PC-9 (cell line): ENCODE data around the gene SNX27. TPM values are rescaled to one million over a fixed set of nuclear protein-coding genes. Genes with fewer than 3 reads are reported as not detected.

Source experiments
- BruUV-seq: library from RNA; stranded (reverse); fragments of 400-500 nt; replicated peaks from 2 replicates; lab custom pipeline; 2021; lab: Mats Ljungman, UMichigan
- CTCF ChIA-PET: fragments of 300-600 bp; sonication (Branson Sonifier 250); formaldehyde crosslinking; loops from one replicate; lab custom pipeline; 2022; ENCODE audit warnings: antibody characterized with exemption; lab: Charles Lee
- POLR2A ChIA-PET: fragments of 300-600 bp; sonication (Branson Sonifier 250); formaldehyde crosslinking; loops from one replicate; lab custom pipeline; 2022; ENCODE audit warnings: antibody characterized with exemption; ENCODE audit not compliant: unreplicated experiment; lab: Charles Lee
- DNase-seq, 2 experiments: peaks; one replicate each; pipeline versions ENCODE4 v3.0.0 to v3.0.0-alpha.2; 2015 to 2022; ENCODE audit warnings: mixed read lengths in 1 of 2
- H2AFZ ChIP-seq: fragments of 200-600 bp; sonication (generic); 2 replicates; pipeline ENCODE4 v1.8.1; 2017; ENCODE audit warnings: antibody characterized with exemption
- H3F3A ChIP-seq: fragments of 200-600 bp; sonication (generic); 2 replicates; pipeline ENCODE4 v1.8.1; 2017; ENCODE audit warnings: antibody characterized with exemption, mild to moderate bottlenecking, low read depth; ENCODE audit not compliant: insufficient read depth
- H3K27ac ChIP-seq: fragments of 200-600 bp; sonication (generic); 2 replicates; pipeline ENCODE4 v1.6.1; 2016; ENCODE audit warnings: mixed run types
- H3K27me3 ChIP-seq: fragments of 200-600 bp; sonication (generic); 2 replicates; pipeline ENCODE4 v1.6.1; 2016; ENCODE audit warnings: low read depth, mixed run types; ENCODE audit not compliant: insufficient read depth
- H3K36me3 ChIP-seq: fragments of 200-600 bp; sonication (generic); 2 replicates; pipeline ENCODE4 v1.6.1; 2016; ENCODE audit warnings: low read depth, mixed run types
- H3K4me1 ChIP-seq: fragments of 200-600 bp; sonication (generic); replicated peaks from 2 replicates; pipeline ENCODE4 v1.6.1; 2016; ENCODE audit warnings: mixed run types; ENCODE audit not compliant: insufficient read depth
- H3K4me2 ChIP-seq: fragments of 200-600 bp; sonication (generic); 2 replicates; pipeline ENCODE4 v1.6.1; 2017; ENCODE audit warnings: mixed run types
- H3K4me3 ChIP-seq: fragments of 200-600 bp; sonication (generic); 2 replicates; pipeline ENCODE4 v1.6.1; 2016; ENCODE audit warnings: mixed run types
- H3K79me2 ChIP-seq: fragments of 200-600 bp; sonication (generic); 2 replicates; pipeline ENCODE4 v1.6.1; 2017; ENCODE audit warnings: low read depth, mixed run types
- H3K9me2 ChIP-seq: fragments of 200-600 bp; sonication (generic); 2 replicates; pipeline ENCODE4 v1.8.1; 2017; ENCODE audit warnings: mild to moderate bottlenecking; ENCODE audit not compliant: insufficient read depth
- H3K9me3 ChIP-seq: fragments of 200-600 bp; sonication (generic); 2 replicates; pipeline ENCODE4 v1.8.1; 2016; ENCODE audit warnings: low read depth; ENCODE audit not compliant: insufficient read depth
- H4K20me1 ChIP-seq: fragments of 200-600 bp; sonication (generic); 2 replicates; pipeline ENCODE4 v1.8.1; 2017; ENCODE audit not compliant: insufficient read depth
- EZH2 ChIP-seq: fragments of 200-600 bp; sonication (generic); IDR thresholded peaks from 2 replicates; pipeline ENCODE4 v1.8.0; 2017; ENCODE audit warnings: antibody characterized with exemption, low read depth
- intact Hi-C: fragments of 100-400 bp; cut with micrococcal nuclease; formaldehyde crosslinking; loops from one replicate; pipeline ENCODE4 v1.10.0; 2022; ENCODE audit not compliant: unreplicated experiment
- total RNA-seq: library from RNA; stranded (reverse); gene quantifications from 2 replicates; pipeline ENCODE4 v1.2.3, GENCODE V29; 2021
- TF ChIP-seq, protein P1 (sequence below): fragments of 200-600 bp; sonication (generic); conservative IDR thresholded peaks from 2 replicates; pipeline ENCODE4 v1.6.1; 2017; ENCODE audit warnings: mixed run types, antibody characterized with exemption, mild to moderate bottlenecking, moderate library complexity

Gene SNX27
- total RNA-seq, 1 experiment from 2014 or later, result 40.1 TPM

DNA sequence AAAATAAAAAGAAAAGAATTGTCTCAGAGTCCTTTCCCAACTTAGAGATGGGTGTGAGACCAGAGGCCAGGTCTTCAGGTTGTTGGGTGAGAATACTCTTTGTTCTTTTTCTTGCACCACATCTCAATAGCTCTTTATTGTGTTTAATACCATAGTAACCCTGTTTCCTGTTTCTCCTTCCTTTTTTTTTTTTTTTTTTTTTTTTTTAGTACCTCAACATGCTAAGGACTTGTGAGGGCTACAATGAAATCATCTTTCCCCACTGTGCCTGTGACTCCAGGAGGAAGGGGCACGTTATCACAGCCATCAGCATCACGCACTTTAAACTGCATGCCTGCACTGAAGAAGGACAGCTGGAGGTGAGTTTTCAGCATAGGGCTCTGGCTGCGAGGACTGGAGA, 80.4 kb downstream of the SNX27 start:
- POLR2A ChIA-PET, result no interaction called here
- Histone ChIP-seq H4K20me1 (no peaks in the 10 kb centered on the region), H3F3A (peaks cover 11% of the 10 kb centered on the region), H3K36me3 (no peaks in the 10 kb centered on the region), H3K4me2 (no peak overlapping the region), H3K9me2 (no peaks in the 10 kb centered on the region), H3K4me1 (no peaks in the 10 kb centered on the region), H3K79me2 (no peaks in the 10 kb centered on the region), H3K4me3 (no peak overlapping the region), H2AFZ (no peak overlapping the region), H3K27ac (no peak overlapping the region), H3K27me3 (no peaks in the 10 kb centered on the region), H3K9me3 (no peaks in the 10 kb centered on the region; the same call in 1 of the 2 replicates)
- no peak for DNase-seq
- CTCF ChIA-PET, result interaction anchor here (0.6 kb wide), 6 partner anchors 78 to 653 kb away, joined by 3 to 16 read pairs (median 5); no protein-coding TSS in a partner anchor
- intact Hi-C loops, result loop anchor here (5.0 kb wide), 1 partner anchor 100 kb away; no protein-coding TSS in a partner anchor
- TF ChIP-seq, protein P1, sequence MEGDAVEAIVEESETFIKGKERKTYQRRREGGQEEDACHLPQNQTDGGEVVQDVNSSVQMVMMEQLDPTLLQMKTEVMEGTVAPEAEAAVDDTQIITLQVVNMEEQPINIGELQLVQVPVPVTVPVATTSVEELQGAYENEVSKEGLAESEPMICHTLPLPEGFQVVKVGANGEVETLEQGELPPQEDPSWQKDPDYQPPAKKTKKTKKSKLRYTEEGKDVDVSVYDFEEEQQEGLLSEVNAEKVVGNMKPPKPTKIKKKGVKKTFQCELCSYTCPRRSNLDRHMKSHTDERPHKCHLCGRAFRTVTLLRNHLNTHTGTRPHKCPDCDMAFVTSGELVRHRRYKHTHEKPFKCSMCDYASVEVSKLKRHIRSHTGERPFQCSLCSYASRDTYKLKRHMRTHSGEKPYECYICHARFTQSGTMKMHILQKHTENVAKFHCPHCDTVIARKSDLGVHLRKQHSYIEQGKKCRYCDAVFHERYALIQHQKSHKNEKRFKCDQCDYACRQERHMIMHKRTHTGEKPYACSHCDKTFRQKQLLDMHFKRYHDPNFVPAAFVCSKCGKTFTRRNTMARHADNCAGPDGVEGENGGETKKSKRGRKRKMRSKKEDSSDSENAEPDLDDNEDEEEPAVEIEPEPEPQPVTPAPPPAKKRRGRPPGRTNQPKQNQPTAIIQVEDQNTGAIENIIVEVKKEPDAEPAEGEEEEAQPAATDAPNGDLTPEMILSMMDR, result no peak
- TF ChIP-seq EZH2, result no peak
- BruUV-seq, result no TSS peak

DNA sequence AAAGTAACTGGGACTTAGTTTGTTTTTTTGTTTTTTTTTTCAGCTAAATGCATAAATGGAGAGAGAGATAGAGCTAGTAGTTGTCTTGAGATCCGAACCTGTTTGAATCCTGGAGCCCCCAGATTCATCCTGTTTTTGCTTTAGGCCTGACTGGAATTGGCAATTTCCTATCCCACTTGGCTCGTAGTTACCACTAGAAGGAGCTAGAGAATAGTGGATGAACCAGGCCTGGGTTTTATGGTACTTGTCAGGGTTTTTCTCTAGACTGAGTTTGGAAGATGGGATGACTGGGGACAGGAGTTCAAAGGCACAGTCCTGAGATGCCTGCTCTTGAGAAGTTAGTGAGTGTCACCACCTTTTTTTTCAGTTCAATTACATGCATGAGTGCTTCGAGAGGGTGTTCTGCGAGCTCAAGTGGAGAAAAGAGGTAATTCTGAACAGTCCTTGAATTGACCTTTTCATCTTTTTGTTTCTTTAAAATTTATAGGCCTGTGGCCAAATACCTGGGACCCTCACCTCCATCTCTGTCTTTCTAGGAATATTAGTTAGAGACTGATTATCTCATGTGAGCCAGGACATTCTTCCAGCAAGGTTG, 81.3 kb downstream of the SNX27 start:
- no peaks in the 10 kb centered on the region for H3K9me2 ChIP-seq
- no peaks in the 10 kb centered on the region for H4K20me1 ChIP-seq
- no peaks in the 10 kb centered on the region; the same call in 1 of the 2 replicates for H3K9me3 ChIP-seq
- no TSS peak for BruUV-seq
- DNase-seq, result no peak
- POLR2A ChIA-PET, result no interaction called here
- H3K36me3 ChIP-seq, result no peaks in the 10 kb centered on the region
- no peak overlapping the region for H3K4me3 ChIP-seq
- TF ChIP-seq, protein P1, result peak; percentile 72
- no peak for TF ChIP-seq EZH2
- H3F3A ChIP-seq, result peaks cover 11% of the 10 kb centered on the region
- intact Hi-C loops, result loop anchor here (1.0 to 5.0 kb wide), 2 partner anchors 101 to 143 kb away; no protein-coding TSS in a partner anchor
- no peak overlapping the region for H3K4me2 ChIP-seq
- H3K79me2 ChIP-seq, result no peaks in the 10 kb centered on the region
- H3K4me1 ChIP-seq, result no peaks in the 10 kb centered on the region
- no peak overlapping the region for H2AFZ ChIP-seq
- H3K27me3 ChIP-seq, result no peaks in the 10 kb centered on the region
- CTCF ChIA-PET, result interaction anchor here (0.6 to 0.7 kb wide), 3 partner anchors 58 to 287 kb away, joined by 3 to 6 read pairs (median 5); no protein-coding TSS in a partner anchor
- no peak overlapping the region for H3K27ac ChIP-seq

DNA sequence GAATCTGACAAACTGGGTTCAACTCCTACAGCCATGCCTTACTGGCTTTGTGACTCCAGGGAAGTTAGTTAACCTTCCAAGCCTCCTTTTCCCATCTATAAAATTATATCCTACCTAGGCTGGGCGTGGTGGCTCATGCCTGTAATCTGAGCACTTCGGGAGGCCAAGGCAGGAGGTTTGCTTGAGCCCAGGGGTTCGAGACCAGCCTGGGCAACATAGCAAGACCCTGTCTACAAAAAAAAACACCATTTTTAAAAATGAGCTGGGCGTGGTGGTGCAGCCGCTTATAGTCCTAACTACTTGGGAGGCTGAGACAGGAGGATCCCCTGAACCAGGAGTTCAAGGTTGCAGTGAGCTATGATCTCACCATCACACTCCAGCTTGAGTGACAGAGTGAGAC, 89.7 kb downstream of the SNX27 start:
- BruUV-seq, result no TSS peak

More for the DNA sequence above, 89.7 kb downstream of the SNX27 start:
- no peak overlapping the region for H2AFZ ChIP-seq
- no peak for DNase-seq
- no peaks in the 10 kb centered on the region for H3K4me1 ChIP-seq
- ChIA-PET CTCF (no interaction called here), POLR2A (no interaction called here)
- no peaks in the 10 kb centered on the region for H3K27me3 ChIP-seq
- H3K4me3 ChIP-seq, result no peak overlapping the region
- no peaks in the 10 kb centered on the region for H3K9me2 ChIP-seq
- no peaks in the 10 kb centered on the region for H3K9me3 ChIP-seq
- intact Hi-C loops, result no loop called here
- H4K20me1 ChIP-seq, result no peaks in the 10 kb centered on the region
- TF ChIP-seq, protein P1, result no peak
- TF ChIP-seq EZH2, result no peak
- H3K27ac ChIP-seq, result no peak overlapping the region
- H3K4me2 ChIP-seq, result no peak overlapping the region
- H3K36me3 ChIP-seq, result no peaks in the 10 kb centered on the region
- H3K79me2 ChIP-seq, result no peaks in the 10 kb centered on the region
- no peaks in the 10 kb centered on the region for H3F3A ChIP-seq
